HG03159 (cell line): ENCODE results near the gene DUS4L.
A peak's percentile ranks its signal among the peaks of the same experiment; 100 is the strongest.

Source experiments
- ATAC-seq: cut with Tn5 transposase; IDR thresholded peaks from one replicate; pipeline ENCODE4 v1.9.1; 2021; ENCODE audit warnings: mild to moderate bottlenecking, moderate library complexity; ENCODE audit not compliant: unreplicated experiment

The DUS4L gene

GRCh38 chr7:107579885-107580715 is 16.3 kb downstream of the DUS4L start, which contains the start of gene BCAP29:
Gene BCAP29 (plus strand): TSS chr7:107580246. CDS start chr7:107580773, 527 bp downstream.
- ATAC-seq, result peak; percentile 92

DNA sequence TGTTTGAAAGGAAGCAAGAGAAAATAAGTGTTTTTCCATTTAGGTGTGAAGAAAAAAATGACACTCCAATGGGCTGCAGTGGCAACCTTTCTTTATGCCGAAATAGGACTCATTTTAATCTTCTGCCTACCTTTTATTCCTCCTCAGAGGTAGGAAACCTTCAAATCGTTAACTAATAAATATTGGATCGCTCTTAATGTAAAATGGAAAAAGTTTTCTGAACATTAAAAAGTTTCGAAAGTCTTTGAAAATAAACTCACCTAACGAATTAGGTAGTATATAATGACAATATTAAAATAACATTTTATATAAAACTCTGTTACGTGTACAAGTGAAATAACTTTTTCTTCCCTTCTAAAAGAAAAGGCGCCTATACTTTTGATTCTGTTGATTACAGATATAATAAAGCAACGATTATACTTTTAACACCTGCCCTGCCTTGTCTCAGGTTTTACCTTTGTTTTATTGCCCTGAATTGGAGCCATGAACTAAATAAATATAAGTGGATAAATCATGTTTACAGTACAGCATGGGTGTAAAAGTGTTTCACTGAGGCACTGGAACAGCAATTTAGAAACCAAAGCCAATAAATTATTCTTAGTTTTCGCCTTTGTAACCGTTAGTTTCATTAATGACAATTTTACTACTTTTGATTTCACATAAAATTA is 17.1 kb downstream of the DUS4L start:
- ATAC-seq, result no peak

DNA sequence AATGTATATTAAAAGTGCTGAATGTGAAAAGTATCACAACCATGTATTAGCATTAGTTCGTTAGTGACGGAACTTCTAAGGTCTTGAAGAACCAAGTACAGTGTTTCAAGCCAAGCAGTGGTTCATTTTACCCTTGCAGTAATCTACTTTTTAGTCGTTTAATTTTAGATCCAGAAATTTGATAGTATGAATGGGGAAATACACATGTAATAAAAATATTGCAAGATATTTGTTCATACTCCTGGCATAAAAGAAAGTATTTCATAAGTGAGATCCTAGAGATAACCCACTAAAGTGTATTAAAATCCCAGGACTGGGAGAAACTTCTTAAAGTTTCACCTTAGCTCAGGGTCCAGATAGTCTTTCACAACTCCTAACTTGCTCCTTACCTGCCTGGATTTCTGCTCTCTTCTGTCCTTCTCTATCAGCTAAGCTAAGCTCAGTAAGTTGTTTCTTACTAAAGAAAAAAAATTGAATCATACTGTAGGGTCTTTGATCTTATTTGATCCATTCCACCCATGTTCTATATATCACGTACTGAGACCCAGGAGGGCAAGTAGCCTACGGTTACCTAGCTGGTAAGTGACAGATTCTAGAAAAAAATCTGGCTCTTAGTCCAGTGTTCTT is 17.7 kb downstream of the DUS4L start:
- no peak for ATAC-seq

- ATAC-seq, result no peak
Measured at GRCh38 chr7:107582875-107583274, 19.1 kb downstream of the DUS4L start.

DNA sequence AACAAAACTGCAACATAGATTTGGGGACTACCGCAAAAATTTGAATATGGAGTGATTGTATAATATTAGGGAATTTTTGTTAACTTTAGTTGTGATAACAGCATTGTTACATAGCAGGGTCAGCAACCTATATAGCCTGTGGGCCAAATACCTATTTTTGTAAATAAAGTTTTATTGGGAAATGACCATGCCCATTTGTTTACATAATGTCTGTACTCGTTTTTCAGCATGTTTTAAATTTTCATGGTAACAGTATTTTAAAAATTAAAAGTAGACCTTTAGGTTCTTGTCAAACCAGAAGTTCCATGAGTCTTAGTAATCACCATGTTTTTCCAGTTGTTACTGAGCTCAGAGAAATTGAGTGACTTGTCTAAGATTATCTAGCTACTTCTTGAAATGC is 20.9 kb downstream of the DUS4L start:
- no peak for ATAC-seq

- no peak for ATAC-seq
Measured at GRCh38 chr7:107588529-107589130, 24.9 kb downstream of the DUS4L start.

GRCh38 chr7:107591421-107591820 is 27.6 kb downstream of the DUS4L start:
- no peak for ATAC-seq

GRCh38 chr7:107592361-107593024 is 28.7 kb downstream of the DUS4L start:
- no peak for ATAC-seq

GRCh38 chr7:107593025-107593410 is 29.2 kb downstream of the DUS4L start:
- ATAC-seq, result no peak

GRCh38 chr7:107594961-107595737 is 31.4 kb downstream of the DUS4L start:
- no peak for ATAC-seq

- ATAC-seq, result no peak
Measured at GRCh38 chr7:107596881-107597581, 33.3 kb downstream of the DUS4L start.

- no peak for ATAC-seq
Measured at GRCh38 chr7:107597582-107597916, 33.8 kb downstream of the DUS4L start.

GRCh38 chr7:107597953-107598352 is 34.2 kb downstream of the DUS4L start:
- ATAC-seq, result no peak

- no peak for ATAC-seq
Measured at GRCh38 chr7:107599262-107599661, 35.5 kb downstream of the DUS4L start.

- ATAC-seq, result no peak
Measured at GRCh38 chr7:107600816-107601215, 37.0 kb downstream of the DUS4L start.

GRCh38 chr7:107605218-107605815 is 41.5 kb downstream of the DUS4L start:
- no peak for ATAC-seq

DNA sequence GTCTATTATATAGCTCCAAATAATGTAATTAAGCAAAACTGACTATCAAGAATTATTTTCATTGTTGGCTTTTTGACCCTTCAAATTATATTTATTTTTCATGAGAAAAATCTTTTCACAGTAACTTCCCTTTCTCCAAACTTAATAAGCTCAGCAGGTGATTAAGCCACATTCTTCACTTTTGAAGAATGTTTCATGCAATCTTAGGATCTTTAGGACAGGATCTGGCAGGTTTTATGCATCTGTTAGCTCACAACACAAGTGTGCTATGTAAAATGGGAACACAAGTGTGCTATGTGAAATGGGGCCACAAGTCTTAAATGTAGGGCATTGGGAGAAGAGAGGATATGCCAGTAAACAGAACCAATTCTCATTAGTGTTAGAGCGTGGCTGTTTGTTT is 42.5 kb downstream of the DUS4L start:
- ATAC-seq, result no peak

DNA sequence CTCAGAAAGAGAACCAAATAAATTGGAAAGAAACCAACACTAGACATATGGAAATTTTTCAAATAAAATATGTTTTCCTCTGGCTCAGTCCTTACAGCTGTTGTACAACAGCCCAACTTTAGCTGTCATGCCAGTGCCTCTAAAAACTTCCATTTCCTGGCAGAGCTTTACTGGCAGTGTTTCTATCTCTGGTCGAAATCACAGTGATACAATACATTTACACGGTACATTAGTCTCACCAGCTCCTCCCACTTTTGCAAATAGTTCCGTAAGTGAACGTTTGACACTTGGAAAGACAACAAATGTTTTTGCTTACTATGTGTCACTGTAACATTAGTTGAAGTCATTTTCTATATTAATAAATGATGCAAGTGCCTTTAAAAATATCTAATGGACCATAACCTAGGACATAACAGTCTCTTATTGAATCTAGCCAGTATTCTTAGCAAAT is 46.1 kb downstream of the DUS4L start:
- no peak for ATAC-seq

DNA sequence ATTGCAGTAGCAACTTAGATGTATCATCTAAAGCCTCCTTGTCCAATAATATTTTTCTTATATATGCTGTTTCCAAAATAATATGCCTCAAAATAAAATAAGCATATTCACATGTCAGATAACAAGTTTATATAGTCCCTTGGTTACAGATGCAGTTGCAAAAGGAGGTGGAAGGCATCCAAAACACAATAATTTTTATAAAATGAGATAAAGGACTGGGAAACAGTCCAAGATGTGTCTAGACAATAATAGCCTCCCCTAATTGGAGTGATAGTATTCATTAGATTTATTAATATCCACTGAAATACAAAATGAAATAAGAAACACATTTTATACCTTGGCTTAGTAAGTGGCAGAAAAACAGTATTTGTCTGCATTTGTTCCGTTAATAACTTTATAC is 46.6 kb downstream of the DUS4L start:
- ATAC-seq, result no peak
